HG03064 (cell line): ENCODE results near the gene DYRK3.

Experiments used
- ATAC-seq: cut with Tn5 transposase; IDR thresholded peaks from one replicate; pipeline ENCODE4 v1.9.1; 2021; ENCODE audit warnings: low read depth; ENCODE audit not compliant: unreplicated experiment

Gene DYRK3

DNA sequence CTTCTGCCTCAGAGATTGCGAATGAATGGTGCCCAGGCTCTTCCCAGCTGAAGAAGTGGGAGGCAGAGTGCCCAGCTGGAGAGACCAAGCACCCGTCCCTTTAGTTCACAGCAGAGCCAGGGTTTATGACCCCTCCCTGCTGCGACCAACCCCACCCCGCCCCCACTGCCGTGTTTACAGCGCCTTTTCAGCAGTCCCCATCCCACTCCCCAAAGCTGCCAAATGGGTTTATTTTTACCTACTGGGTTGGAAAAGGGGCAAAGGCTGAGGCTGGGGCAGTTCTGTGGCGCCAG is 23.6 kb downstream of the DYRK3 start:
- no peak for ATAC-seq

DNA sequence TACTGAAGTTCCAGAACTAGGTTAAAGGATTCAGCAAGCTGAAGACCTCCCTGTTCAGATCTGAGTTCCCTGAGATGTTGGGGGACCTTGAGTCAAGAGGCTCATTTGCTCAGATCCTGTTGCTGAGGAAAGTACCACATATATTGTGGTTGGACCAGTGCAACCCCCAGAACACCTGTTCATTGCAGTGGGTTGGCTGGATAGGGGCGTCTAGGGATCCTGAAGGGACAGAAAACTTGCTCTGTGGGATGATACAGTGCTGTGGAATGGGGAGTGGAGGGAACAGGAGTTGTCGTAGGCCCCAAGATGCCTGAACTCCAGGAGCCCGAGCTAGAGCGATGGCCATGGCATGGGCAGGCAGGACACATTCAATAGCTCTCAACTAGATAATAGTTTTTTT is 24.8 kb downstream of the DYRK3 start:
- ATAC-seq: no peak

DNA sequence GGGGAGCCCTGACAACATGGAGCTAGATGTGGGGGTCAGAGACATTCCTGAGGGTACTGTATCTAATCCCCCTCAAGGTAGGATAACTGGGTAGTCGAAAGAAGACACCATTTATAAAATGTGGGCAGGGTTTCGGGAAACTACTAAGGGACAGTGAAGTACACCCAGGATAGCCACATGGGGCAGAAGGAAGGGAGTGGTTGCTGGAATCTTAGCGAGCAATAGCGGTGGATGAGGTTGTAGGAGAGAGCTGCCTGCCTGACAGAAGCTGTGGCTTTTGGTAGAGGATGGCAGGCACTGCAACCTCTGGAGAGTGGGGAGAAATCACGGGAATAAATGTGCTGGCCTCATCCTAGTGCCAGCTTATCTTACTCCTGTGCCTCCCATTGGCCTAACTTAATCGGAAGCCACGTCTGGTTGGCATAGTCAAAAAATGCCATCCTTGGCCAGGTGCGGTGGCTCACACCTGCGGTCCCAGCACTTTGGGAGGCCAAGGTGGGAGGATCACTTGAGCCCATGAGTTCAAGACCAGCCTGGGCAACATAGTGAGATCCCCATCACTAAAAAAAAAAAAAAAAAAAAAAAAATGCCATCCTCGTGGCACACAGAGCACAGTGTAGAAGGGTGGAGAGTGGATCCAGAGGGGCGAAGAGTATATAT is 26.0 kb downstream of the DYRK3 start:
- no peak for ATAC-seq

DNA sequence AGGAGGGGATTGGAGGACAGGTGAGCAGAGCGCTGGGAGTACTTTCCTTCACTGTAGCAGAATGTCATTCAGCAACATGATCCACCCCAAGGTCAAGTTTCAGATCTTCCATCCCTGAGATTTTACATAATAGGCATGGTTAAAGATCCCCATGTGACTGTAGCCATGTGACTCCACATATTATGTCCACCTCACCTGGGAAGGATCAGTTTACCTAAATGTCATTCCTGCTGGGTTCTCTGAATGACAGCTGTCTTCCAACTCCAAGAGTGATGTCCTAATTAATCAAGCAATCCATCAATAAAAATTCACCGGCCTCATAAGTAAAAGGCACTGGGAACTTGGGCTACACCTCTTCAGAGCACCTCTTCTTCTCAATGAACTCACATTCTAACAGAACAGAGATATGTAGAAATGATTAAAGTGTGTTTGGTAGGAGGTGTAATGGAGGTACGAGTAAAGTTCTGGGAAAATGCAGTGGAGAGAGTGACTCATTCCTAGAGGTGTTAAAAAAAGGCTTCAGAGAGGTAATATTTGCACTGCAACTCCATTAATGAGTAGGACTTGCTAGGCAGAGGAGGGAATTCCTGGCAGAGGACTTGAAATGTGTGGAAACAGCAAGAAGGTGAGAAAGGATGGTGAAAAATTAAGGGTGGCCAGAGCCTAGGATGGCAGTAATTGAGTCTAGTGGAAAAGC is 27.2 kb downstream of the DYRK3 start:
- no peak for ATAC-seq

DNA sequence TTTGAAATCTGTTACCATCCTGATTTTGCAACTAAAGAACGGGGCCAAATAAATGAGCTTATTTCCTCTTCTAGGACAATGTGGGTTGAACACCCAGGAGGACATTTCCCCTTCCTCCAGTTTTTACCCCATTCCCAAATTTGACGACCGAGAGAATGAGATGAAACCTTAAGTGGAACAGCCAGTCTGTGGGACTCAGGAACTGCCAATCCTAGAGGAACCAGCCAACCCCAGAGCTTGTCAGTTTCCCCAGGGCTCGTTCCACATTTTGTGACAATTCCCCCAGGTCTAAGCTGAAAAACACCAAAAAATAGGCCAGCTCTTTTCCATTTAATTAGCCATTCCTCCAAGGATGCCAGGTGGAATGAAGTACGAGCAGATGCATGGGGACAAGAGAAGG is 28.0 kb downstream of the DYRK3 start:
- ATAC-seq: no peak

DNA sequence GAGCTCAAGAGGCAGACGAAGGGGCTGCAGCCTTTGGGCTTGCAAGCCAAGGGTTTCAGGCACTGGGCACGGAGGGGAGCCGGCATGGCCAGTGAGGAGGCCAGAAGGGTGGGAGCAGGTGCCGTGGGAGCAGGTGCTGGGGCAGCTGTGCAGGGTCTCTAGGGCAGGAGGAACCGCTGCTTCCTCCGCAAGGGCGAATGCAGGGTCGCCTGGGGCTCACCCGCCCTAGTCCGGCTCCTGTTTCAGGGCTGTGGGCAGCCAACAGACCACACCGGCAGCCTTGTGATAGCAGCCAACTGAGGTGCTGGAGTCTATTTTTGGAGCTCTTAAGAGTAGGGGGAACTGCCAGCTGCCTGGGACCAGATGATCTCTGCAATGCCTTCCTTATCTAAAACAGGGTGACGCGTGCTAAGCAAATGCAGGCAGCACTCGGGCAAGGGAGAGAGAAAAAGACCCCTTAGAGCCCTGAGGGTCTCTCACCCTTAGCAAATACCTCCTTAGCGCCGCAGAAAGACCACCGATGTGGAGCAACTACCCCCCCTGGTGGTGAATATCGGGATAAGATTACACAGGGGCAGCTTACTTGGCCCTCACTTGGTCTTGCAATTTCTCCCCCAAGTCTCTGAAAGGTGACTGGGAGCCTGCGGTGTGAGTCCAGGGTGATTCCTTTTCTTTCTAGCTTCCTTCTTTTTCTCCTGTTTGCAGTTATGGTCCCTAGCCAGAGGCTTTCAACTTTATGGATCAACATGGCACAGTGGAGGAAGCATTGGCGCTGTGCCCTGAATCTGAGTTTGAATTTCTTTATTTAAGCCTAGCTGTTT is 28.7 kb downstream of the DYRK3 start:
- ATAC-seq: no peak

DNA sequence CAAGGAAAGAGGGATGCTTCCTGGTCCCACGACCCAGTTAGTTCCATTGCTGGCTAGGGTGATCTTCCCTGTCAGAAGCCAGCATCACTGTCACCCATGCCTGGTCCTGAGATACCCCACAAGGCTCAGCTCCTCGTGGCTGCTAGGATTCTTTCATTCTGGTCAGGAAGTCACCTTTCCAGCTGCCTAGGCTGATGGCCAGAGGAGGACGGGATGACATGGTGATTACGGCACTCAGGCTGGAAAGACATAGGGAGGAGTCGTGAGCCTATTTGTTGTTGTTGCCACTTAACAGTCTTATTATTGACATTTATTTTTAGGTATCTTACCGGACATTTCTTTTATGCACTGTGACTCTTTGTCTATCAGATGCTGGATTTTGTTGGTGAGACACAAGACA is 29.4 kb downstream of the DYRK3 start:
- ATAC-seq: no peak

DNA sequence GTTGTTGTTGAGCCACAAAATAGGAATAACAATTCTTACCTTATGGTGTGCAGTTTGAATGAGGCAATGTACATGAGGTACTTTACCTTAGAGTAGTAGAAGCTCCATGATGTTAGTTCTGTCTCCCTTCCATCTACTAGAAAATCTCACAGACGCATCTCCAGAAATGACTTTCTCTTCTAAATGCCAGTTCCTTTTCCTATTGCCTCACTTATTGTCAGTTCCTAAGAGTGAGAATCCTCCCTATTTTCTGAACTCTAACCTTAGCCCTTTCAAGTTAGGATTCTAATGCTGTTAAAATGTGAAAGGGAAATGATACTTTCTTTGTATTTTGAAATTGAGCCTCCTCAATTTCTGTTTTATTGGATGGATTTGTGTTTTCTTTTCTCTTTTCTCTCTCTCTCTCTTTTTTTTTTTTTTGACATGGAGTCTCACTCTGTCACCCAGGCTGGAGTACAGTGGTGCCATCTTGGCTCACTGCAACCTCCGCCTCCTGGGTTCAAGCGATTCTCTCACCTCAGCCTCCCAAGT is 30.8 kb downstream of the DYRK3 start:
- ATAC-seq: no peak

DNA sequence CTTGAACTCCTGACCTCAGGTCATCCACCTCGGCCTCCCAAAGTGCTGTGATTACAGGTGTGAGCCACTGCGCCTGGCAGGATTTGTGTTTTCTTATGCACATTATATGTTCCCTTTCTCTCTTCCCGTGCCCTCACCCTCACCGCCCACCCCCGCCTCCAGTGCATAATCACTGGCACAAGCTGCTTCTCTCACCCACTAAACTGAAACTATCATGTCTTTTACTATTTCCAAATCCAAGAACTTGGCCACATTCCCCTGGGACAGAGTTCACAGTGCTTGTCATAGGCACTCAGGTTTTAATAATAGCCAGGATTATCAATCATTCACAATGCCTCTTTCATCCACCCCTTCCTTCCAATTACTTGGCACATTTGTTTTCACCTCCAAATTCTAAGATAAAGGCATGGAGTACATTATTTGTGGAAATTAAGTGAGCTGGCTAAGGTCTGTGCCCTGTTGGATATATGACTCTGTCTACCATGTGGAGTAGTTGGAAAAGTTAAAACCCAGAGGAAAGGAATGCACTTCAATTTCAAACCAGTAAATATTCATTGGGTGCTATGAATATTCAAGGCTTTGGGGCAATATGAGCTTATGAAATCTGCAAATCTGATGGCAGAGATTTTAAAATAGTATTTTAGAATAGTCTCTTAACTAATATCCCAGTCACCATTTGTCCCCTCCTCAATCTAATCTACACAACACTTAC is 31.8 kb downstream of the DYRK3 start:
- no peak for ATAC-seq

DNA sequence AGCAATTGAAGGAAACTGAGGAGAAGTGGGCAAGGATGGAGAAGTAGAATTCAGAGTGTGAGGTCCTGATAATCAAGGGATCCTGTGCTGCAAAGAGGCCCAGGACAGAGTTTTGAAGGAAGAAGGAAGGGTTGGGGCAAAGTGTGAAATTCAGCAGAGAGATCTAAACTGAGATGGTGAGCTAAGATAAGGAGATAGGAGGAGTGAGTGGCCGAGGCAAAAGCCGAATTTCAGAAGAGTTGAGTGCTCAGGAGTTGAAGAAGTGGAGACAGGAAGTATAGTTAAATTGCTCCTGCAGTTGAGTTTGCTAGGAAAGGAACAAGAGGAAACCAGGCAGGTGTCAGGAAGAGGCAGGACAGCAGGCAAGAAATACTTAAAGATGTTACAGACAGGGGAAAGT is 33.0 kb downstream of the DYRK3 start:
- ATAC-seq: no peak

DNA sequence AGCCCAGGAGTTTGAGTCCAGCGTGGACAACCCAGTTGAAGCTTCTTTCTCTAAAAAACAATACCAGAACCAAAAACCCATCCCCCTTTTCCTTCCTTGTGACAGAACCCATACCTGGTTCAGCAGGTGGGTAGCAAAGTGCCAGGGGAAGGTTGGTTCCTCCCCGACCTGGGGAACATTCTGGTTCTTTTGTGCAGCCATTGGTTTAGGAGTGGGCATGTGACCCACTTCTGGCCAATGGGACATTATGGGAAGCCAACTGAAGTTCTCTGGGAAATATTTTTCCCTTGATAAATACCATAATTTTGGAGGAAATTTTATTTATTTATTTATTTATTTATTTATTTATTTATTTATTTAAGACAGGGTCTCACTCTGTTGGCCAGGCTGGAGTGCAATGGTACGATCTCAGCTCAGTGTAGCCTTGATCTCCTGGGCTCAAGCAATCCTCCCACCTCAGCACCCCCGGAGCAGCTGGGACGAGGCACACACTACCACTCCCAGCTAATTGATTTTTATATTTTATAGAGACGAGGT is 33.6 kb downstream of the DYRK3 start:
- no peak for ATAC-seq

DNA sequence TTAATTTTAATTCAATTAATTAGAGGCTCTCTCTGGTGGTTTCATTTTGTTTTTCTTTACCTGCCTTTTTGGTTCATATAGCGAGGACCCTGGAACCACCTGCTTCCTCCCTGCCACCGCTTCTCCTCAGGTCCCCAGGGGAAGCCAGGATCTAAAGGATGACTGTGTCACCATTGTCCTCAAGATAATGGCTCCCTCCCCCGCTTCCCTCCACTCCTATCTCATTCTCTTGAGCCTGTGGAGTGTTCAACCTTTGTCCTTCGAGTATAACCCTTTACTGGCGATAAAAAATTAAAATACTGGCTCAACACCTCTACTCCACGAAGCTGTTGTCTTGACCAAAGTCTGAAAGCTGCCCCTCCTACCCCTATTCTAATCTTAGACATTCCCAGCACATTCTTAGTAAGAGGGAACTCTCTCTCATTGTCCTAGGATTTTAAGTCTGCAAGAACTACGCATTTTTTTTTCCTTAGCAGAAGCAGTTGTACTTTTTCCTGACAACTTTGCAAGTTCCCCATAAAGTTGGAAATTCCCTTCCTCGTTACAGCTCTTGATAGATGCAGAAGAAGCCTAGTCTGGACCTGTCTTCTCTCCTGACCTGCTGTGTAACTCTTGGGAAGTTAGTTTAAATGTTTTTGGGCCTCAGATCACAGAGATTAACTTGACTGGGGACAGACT is 36.8 kb downstream of the DYRK3 start:
- no peak for ATAC-seq

DNA sequence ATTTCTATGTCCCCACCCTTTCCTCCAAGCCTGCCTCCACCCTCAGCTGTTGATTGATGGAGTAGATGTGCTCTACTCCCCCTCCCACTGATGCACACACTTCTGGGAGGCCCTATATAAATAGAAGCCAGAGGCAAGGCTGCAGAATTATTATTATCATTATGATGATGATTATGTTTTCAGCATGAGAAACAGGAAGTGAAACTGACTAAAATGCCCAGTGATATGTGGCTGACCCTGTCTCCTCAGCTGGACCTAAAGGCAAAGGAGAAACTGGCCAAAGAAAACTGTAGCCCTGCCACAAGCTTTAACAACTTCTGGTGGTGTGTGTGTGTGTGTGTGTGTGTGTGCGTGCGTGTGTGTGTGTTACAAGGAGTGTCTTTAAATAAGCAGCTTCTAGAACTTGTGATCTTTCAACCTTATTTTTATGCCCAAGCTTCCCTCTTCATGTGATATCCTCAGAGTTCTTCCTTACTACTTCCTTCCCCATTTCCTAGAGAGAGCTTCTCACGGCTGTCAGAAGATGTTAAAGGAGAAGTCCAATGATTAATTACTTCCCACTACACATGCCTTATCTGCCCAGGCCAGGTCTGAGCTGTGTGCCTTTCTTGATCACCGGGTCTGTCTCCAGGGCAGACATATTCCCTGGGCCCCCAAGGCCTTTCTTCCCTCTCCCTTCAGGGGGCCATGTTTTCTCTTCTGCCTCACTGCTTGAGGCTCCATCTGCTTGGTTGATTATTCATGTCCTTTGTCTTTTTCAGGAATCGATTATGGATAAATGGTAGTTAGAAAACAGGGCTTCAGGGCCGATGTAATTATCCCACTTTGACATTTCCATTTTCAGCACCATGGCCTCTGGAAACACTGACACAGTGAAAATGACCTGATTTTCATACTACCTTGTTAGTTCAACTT is 37.8 kb downstream of the DYRK3 start:
- ATAC-seq: no peak

DNA sequence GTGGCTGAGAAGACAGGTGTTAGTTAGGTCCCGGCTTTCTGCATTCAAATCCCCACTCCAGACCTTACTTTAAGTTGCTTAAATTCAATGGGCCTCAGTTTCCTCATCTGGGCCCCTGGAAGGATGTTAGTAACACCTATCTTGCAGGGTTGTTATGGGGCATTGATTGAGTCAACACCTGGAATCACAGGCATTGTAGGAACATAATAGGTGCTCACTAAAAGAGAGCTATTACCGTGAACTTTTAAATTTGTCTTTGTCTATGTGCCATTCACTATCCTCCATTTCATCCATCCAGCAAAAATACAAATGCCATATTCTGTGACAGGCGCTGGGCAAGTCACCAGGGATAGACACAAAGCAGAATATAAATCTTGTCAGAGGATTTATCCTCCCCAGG is 38.9 kb downstream of the DYRK3 start:
- ATAC-seq: no peak

DNA sequence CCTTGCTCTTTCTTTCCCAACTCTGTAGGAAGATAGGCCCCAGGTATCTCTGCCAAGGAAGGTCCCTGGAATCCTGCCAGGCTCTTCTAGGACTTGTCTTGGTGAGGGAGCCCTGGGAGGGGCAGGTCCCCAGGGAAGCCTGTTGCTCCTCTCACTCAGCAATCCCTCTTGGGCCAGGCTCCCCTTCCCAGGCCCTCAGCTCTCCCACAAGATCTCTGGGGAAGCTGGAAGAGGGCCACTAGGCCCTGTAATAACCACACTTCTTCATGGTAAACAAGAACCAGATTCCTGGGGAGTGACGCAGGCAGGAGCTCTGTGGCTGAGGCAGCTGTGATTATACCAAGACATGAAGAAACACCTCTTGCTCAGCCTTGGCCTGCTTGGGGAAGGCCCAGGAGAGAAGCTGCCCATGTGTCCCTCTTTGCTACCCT is 39.4 kb downstream of the DYRK3 start:
- no peak for ATAC-seq

DNA sequence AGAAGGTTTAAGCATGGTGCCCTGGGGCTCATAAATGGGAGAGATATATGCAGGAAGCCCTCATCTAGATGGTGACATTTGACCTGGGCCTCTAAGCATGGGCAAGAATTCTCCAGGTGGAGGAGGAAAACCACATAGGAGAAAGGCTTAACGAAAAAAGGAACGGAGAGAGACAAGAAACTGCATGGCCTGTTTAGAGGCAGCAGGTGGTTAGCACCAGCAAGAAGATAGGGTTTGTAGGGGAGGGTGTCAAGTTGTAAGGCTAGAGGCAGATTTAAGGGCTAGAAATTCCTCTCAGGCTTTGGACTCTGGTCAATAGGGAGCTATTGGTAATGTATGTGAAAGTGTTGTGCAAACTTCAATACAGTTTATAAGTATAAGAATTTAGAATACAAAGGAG is 41.2 kb downstream of the DYRK3 start:
- no peak for ATAC-seq

DNA sequence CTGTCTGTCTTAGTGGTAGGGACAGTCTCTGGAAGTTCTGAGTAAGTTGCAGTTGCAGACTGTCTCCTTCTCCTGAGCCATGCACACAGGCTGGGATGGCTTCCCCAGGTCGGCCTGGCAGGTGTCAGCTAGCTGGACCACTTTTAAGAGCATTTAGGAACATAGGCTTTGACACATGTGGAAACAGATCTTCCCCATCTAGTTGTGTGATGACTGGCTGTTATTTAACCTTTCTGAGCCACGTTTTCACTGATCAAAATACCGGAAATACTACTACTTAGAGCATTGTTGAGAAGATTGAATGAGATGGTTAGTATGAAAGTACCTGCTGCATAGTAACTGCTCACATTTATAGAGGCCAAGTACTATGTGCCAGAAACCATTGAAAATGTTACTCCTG is 43.2 kb downstream of the DYRK3 start:
- ATAC-seq: no peak

DNA sequence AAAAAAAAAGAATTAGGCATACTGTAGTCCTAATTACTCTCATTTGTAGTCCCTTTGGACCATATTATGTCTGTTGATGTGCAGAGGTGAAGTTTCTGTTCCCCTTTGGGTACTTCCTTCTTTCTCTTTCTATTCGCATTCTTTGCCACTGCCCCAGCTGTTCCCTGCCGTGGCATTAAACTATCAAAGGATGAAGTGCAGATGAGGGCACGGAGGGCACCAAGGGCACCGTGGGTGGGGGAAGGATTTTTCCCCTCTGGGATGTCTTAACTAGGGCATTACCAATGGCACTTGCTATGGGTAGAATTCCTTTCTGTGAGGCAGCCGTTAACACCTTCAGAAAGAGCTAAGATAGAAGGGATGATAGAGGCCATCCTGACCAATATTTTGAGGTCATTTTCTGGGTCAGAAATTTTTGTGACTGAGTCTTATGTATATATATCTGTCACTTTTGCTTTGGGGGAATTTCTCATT is 44.4 kb downstream of the DYRK3 start:
- ATAC-seq: peak; percentile 72

DNA sequence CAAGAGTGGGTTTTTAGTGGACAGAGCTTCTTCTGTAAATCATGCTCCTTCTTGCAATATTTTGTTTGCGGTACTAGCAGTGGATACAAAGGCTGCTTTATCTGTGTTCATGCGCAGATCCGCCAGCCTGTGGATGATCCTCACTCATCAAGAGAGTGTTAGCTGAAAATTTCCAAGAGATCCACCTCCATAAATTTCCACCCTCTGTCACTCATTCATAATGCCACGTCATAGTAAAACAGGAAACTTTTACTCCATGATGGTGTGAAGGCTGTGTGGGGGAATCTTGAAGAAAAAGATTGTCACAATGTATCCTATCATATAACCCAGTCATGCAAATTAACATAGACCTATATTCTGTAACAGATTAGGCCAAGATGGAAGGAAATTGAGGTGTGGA is 44.9 kb downstream of the DYRK3 start:
- no peak for ATAC-seq
